Karpas-422 (cell line): ENCODE results near the gene PAOX. TPM values are rescaled to one million over a fixed set of nuclear protein-coding genes. Genes with fewer than 3 reads are reported as not detected.

Source experiments
- DNase-seq: peaks from one replicate; pipeline ENCODE4 v3.0.0-alpha.2; 2015
- H2AFZ ChIP-seq: fragments of 200-600 bp; sonication (generic); 2 replicates; pipeline ENCODE4 v1.6.1; 2014; ENCODE audit warnings: antibody characterized with exemption, low read length, mixed read lengths
- H3K27ac ChIP-seq: fragments of 200-600 bp; sonication (generic); 2 replicates; pipeline ENCODE4 v1.5.1; 2014; ENCODE audit warnings: mild to moderate bottlenecking, low read length, moderate library complexity
- H3K27me3 ChIP-seq: fragments of 200-600 bp; sonication (generic); 2 replicates; pipeline ENCODE4 v1.6.1; 2014; ENCODE audit warnings: low read length, mixed read lengths
- H3K36me3 ChIP-seq: fragments of 200-600 bp; sonication (generic); 2 replicates; pipeline ENCODE4 v1.6.1; 2014; ENCODE audit warnings: low read length, mixed read lengths; ENCODE audit not compliant: insufficient read depth
- H3K4me1 ChIP-seq: fragments of 200-600 bp; sonication (generic); 2 replicates; pipeline ENCODE4 v1.6.1; 2014; ENCODE audit warnings: mild to moderate bottlenecking, low read length, mixed read lengths
- H3K4me2 ChIP-seq: fragments of 200-600 bp; sonication (generic); 2 replicates; pipeline ENCODE4 v1.6.1; 2014; ENCODE audit warnings: low read length, low read depth, mild to moderate bottlenecking; ENCODE audit not compliant: poor library complexity, severe bottlenecking
- H3K4me3 ChIP-seq: fragments of 200-600 bp; sonication (generic); 2 replicates; pipeline ENCODE4 v1.5.1; 2014; ENCODE audit warnings: mild to moderate bottlenecking, antibody characterized with exemption, low read length, mixed read lengths
- H3K79me2 ChIP-seq: fragments of 200-600 bp; sonication (generic); 2 replicates; pipeline ENCODE4 v1.6.1; 2014; ENCODE audit warnings: mild to moderate bottlenecking, low read length, mixed read lengths
- H3K9ac ChIP-seq: fragments of 200-600 bp; sonication (generic); 2 replicates; pipeline ENCODE4 v1.6.0; 2014; ENCODE audit warnings: low read length
- H3K9me2 ChIP-seq: fragments of 200-600 bp; sonication (generic), shearing (Covaris generic); replicated peaks from 2 replicates; pipeline ENCODE4 v1.6.0; 2014; ENCODE audit warnings: mild to moderate bottlenecking, low read length, moderate library complexity; ENCODE audit not compliant: insufficient read depth
- H3K9me3 ChIP-seq: fragments of 300-700, 200-600 bp; sonication (generic); 2 replicates; pipeline ENCODE4 v1.6.1; 2014; ENCODE audit warnings: low read length, mixed read lengths
- H4K20me1 ChIP-seq: fragments of 200-600 bp; sonication (generic); 2 replicates; pipeline ENCODE4 v1.6.1; 2014; ENCODE audit warnings: mild to moderate bottlenecking, antibody characterized with exemption, low read length, low read depth; ENCODE audit not compliant: insufficient read depth
- total RNA-seq: library from RNA; depleted of rRNA; stranded (reverse); fragments of >200 nt; shearing (Covaris generic); gene quantifications from 2 replicates; pipeline ENCODE4 v1.2.3, GENCODE V29; 2014; ENCODE audit warnings: low replicate concordance

The PAOX gene
- total RNA-seq, 1 experiment from 2014 or later: not detected

DNA sequence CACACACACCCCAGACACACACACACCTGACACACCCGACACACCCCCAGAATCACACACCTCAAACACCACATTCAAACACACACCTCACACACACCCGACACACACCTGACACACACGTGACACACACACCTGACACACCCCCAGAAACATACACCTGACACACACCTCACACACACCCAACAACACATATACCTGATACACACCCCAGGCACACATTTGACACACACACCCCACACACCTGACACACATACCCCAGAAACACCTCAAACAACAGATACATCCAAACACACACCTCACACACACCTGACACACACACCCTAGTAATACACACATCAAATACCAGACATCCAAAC is 41.7 kb upstream of the PAOX start:
- H3K4me3 ChIP-seq: no peak overlapping the region
- no peaks in the 10 kb centered on the region for H3K4me1 ChIP-seq
- H3K27me3 ChIP-seq: no peaks in the 10 kb centered on the region
- no peaks in the 10 kb centered on the region for H4K20me1 ChIP-seq
- H3K27ac ChIP-seq: no peak overlapping the region
- H3K79me2 ChIP-seq: no peaks in the 10 kb centered on the region
- H3K9me3 ChIP-seq: peaks cover 22% of the 10 kb centered on the region
- H3K9me2 ChIP-seq: no peaks in the 10 kb centered on the region
- no peak for DNase-seq
- H3K9ac ChIP-seq: no peak overlapping the region
- no peaks in the 10 kb centered on the region for H3K36me3 ChIP-seq
- H3K4me2 ChIP-seq: no peak overlapping the region
- H2AFZ ChIP-seq: no peak overlapping the region

GRCh38 chr10:133338080-133339071 is 40.7 kb upstream of the PAOX start:
- H2AFZ ChIP-seq: no peak overlapping the region
- no peak overlapping the region for H3K4me3 ChIP-seq
- DNase-seq: no peak
- H3K9ac ChIP-seq: no peak overlapping the region
- H3K9me2 ChIP-seq: no peaks in the 10 kb centered on the region
- peaks cover 22% of the 10 kb centered on the region for H3K9me3 ChIP-seq
- no peaks in the 10 kb centered on the region for H3K4me1 ChIP-seq
- H3K79me2 ChIP-seq: no peaks in the 10 kb centered on the region
- H3K27ac ChIP-seq: no peak overlapping the region
- H4K20me1 ChIP-seq: no peaks in the 10 kb centered on the region
- H3K27me3 ChIP-seq: no peaks in the 10 kb centered on the region
- no peaks in the 10 kb centered on the region for H3K36me3 ChIP-seq
- H3K4me2 ChIP-seq: no peak overlapping the region

- Histone ChIP-seq H2AFZ (no peak overlapping the region), H3K4me3 (no peak overlapping the region)
These were observed 39.2 kb upstream of the PAOX start for GRCh38 chr10:133339708-133340380.

GRCh38 chr10:133341983-133342382 is 37.1 kb upstream of the PAOX start:
- Histone ChIP-seq H3K27me3 (no peaks in the 10 kb centered on the region), H3K36me3 (no peaks in the 10 kb centered on the region), H3K9me2 (no peaks in the 10 kb centered on the region), H3K9me3 (peaks cover 22% of the 10 kb centered on the region), H3K4me3 (no peak overlapping the region), H3K79me2 (no peaks in the 10 kb centered on the region), H3K4me2 (no peak overlapping the region), H2AFZ (no peak overlapping the region), H3K27ac (no peak overlapping the region), H3K4me1 (no peaks in the 10 kb centered on the region), H3K9ac (no peak overlapping the region), H4K20me1 (no peaks in the 10 kb centered on the region)
- DNase-seq: no peak

More at GRCh38 chr10:133339708-133340380, 39.2 kb upstream of the PAOX start:
- H3K4me1 ChIP-seq: no peaks in the 10 kb centered on the region
- H3K27ac ChIP-seq: no peak overlapping the region
- no peaks in the 10 kb centered on the region for H3K9me2 ChIP-seq
- H3K79me2 ChIP-seq: no peaks in the 10 kb centered on the region
- H4K20me1 ChIP-seq: no peaks in the 10 kb centered on the region
- no peaks in the 10 kb centered on the region for H3K27me3 ChIP-seq
- H3K36me3 ChIP-seq: no peaks in the 10 kb centered on the region
- H3K4me2 ChIP-seq: no peak overlapping the region
- DNase-seq: no peak
- peaks cover 22% of the 10 kb centered on the region for H3K9me3 ChIP-seq
- H3K9ac ChIP-seq: no peak overlapping the region

DNA sequence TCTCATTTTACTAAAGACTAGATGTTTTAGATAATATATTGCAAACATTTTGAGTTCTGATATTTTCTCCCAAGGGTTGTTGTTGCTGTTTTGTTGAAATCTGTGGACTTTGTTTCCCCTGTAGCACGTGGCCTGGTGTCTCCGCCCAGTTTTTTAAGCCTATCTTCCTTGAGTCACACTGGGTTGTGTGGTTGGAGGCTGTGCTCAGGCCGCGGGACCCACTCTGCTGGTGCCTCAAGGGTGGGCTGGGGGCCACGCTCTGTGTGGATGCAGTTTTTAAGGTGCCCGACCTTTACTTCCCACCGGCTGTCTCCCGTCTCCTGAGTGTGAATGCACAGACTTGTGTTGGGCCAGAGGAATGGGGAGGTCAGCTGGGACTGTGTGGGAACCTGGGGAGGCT is 36.1 kb upstream of the PAOX start:
- H3K4me1 ChIP-seq: no peaks in the 10 kb centered on the region
- no peaks in the 10 kb centered on the region for H3K9me2 ChIP-seq
- H2AFZ ChIP-seq: no peak overlapping the region
- H3K79me2 ChIP-seq: no peaks in the 10 kb centered on the region
- H3K36me3 ChIP-seq: no peaks in the 10 kb centered on the region
- H3K9me3 ChIP-seq: peaks cover 14% of the 10 kb centered on the region
- no peak overlapping the region for H3K4me3 ChIP-seq
- H3K27me3 ChIP-seq: no peaks in the 10 kb centered on the region
- no peak overlapping the region for H3K4me2 ChIP-seq
- DNase-seq: no peak
- no peak overlapping the region for H3K27ac ChIP-seq
- no peak overlapping the region for H3K9ac ChIP-seq
- no peaks in the 10 kb centered on the region for H4K20me1 ChIP-seq

DNA sequence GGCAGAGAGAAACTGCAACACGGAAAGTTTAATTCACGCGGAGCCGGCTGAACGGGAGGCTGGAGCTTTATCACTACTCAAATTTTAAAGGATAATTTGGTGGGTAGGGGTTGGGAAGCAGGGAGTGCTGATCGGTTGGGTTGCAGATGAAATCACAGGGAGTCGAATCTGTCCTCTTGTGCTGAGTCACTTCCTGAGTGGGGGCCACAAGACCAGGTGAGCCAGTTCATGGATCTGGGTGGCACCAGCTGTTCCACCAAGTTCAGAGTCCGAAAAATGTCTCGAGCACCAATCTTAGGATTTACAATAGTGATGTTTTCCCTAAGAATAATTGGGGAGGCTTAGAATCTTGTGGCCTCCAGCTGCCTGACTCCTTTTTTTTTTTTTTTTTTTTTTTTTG is 35.5 kb upstream of the PAOX start:
- no peak overlapping the region for H3K4me2 ChIP-seq
- no peak for DNase-seq
- H3K36me3 ChIP-seq: no peaks in the 10 kb centered on the region
- no peaks in the 10 kb centered on the region for H3K27me3 ChIP-seq
- peaks cover 8% of the 10 kb centered on the region for H3K9me3 ChIP-seq
- no peaks in the 10 kb centered on the region for H3K4me1 ChIP-seq
- no peaks in the 10 kb centered on the region for H3K79me2 ChIP-seq
- no peak overlapping the region for H3K4me3 ChIP-seq
- no peaks in the 10 kb centered on the region for H4K20me1 ChIP-seq
- H2AFZ ChIP-seq: no peak overlapping the region
- no peaks in the 10 kb centered on the region for H3K9me2 ChIP-seq
- H3K9ac ChIP-seq: no peak overlapping the region
- H3K27ac ChIP-seq: no peak overlapping the region

GRCh38 chr10:133344236-133344635 is 34.8 kb upstream of the PAOX start:
- Histone ChIP-seq H3K9me2 (no peaks in the 10 kb centered on the region), H3K36me3 (no peaks in the 10 kb centered on the region), H2AFZ (no peak overlapping the region), H3K4me2 (no peak overlapping the region), H3K27me3 (no peaks in the 10 kb centered on the region), H3K27ac (no peak overlapping the region), H4K20me1 (no peaks in the 10 kb centered on the region), H3K4me1 (no peaks in the 10 kb centered on the region), H3K9ac (no peak overlapping the region), H3K4me3 (no peak overlapping the region), H3K79me2 (no peaks in the 10 kb centered on the region), H3K9me3 (peaks cover 2% of the 10 kb centered on the region; the same call in 1 of the 2 replicates)
- DNase-seq: no peak

GRCh38 chr10:133346413-133346812 is 32.6 kb upstream of the PAOX start:
- Histone ChIP-seq H3K27ac (no peak overlapping the region), H3K27me3 (no peaks in the 10 kb centered on the region), H3K4me3 (no peak overlapping the region), H3K9me2 (no peaks in the 10 kb centered on the region), H2AFZ (no peak overlapping the region), H4K20me1 (no peaks in the 10 kb centered on the region), H3K36me3 (no peaks in the 10 kb centered on the region), H3K9me3 (no peaks in the 10 kb centered on the region), H3K4me1 (no peaks in the 10 kb centered on the region), H3K4me2 (no peak overlapping the region), H3K9ac (no peak overlapping the region), H3K79me2 (no peaks in the 10 kb centered on the region)
- no peak for DNase-seq
